ENCODE results near the gene EIF1B.

Gene EIF1B

GRCh38 chr3:40309925-40310695, 603 bp downstream of the EIF1B start:
- DNase-seq, result peak in 1 of 2 experiments; percentile 21

- no peak for DNase-seq
These were observed 1.2 kb downstream of the EIF1B start for GRCh38 chr3:40310705-40311104.

GRCh38 chr3:40312661-40313226, 3.2 kb downstream of the EIF1B start:
- no peak for DNase-seq

- DNase-seq, result no peak
These were observed 4.7 kb downstream of the EIF1B start for GRCh38 chr3:40313975-40314860.

- peak; percentile 56 to 58 for DNase-seq
These were observed 7.8 kb downstream of the EIF1B start for GRCh38 chr3:40317061-40317855.

GRCh38 chr3:40321818-40322217, 12.3 kb downstream of the EIF1B start:
- DNase-seq, result no peak

- DNase-seq, result no peak
These were observed 14.4 kb downstream of the EIF1B start for GRCh38 chr3:40323946-40324345.

- DNase-seq, result no peak
These were observed 15.1 kb downstream of the EIF1B start for GRCh38 chr3:40324621-40325020.

- no peak for DNase-seq
These were observed 16.0 kb downstream of the EIF1B start for GRCh38 chr3:40325465-40325864.

- no peak for DNase-seq
These were observed 18.9 kb downstream of the EIF1B start for GRCh38 chr3:40328374-40328773.

- DNase-seq, result no peak
These were observed 19.6 kb downstream of the EIF1B start for GRCh38 chr3:40329071-40329470.

- DNase-seq, result no peak
These were observed 23.2 kb downstream of the EIF1B start for GRCh38 chr3:40332684-40333083.

GRCh38 chr3:40333416-40333815, 23.9 kb downstream of the EIF1B start:
- no peak for DNase-seq

GRCh38 chr3:40333852-40334251, 24.3 kb downstream of the EIF1B start:
- no peak for DNase-seq

- no peak for DNase-seq
These were observed 26.6 kb downstream of the EIF1B start for GRCh38 chr3:40336101-40336500.

GRCh38 chr3:40336511-40337135, 27.1 kb downstream of the EIF1B start:
- DNase-seq, result no peak

- no peak for DNase-seq
These were observed 27.9 kb downstream of the EIF1B start for GRCh38 chr3:40337136-40338108.

- no peak for DNase-seq
These were observed 30.4 kb downstream of the EIF1B start for GRCh38 chr3:40339871-40340270.

GRCh38 chr3:40340541-40341170, 31.1 kb downstream of the EIF1B start:
- DNase-seq, result no peak

- no peak for DNase-seq
These were observed 32.2 kb downstream of the EIF1B start for GRCh38 chr3:40341671-40342070.

GRCh38 chr3:40350529-40350928, 41.0 kb downstream of the EIF1B start:
- DNase-seq, result no peak
